HEK293T (cell line): Measurements from ENCODE around the gene PDE3A.

Experiments
- CTCF ChIA-PET: fragments of 350-600 bp; formaldehyde crosslinking; extraction: SDS; loops from one replicate; lab custom pipeline; 2021; ENCODE audit warnings: antibody characterized with exemption, inconsistent platforms; lab: Yijun Ruan, JAX
- POLR2A ChIA-PET: fragments of 350-600 bp; formaldehyde crosslinking; extraction: SDS; loops from one replicate; lab custom pipeline; 2020; ENCODE audit warnings: antibody characterized with exemption, inconsistent platforms; lab: Yijun Ruan, JAX
- DNase-seq: peaks from one replicate; pipeline ENCODE4 v3.0.0; 2012; ENCODE audit warnings: mixed read lengths; ENCODE audit errors: extremely low spot score
- ARNT ChIP-seq: fragments of 450-650 bp; IDR thresholded peaks from 2 replicates; pipeline ENCODE4 v1.6.1; 2017; ENCODE audit warnings: mild to moderate bottlenecking
- BHLHE40 ChIP-seq: fragments of 450-650 bp; IDR thresholded peaks from 2 replicates; pipeline ENCODE4 v1.6.1; 2016; ENCODE audit warnings: mild to moderate bottlenecking, moderate library complexity, borderline replicate concordance
- CTBP1 ChIP-seq: fragments of 450-650 bp; IDR thresholded peaks from 2 replicates; pipeline ENCODE4 v1.6.1; 2016; ENCODE audit warnings: borderline replicate concordance
- ELF4 ChIP-seq: fragments of 450-650 bp; IDR thresholded peaks from 2 replicates; pipeline ENCODE4 v1.6.1; 2017; ENCODE audit warnings: antibody characterized with exemption
- FOXA1 ChIP-seq: fragments of 450-650 bp; IDR thresholded peaks from 2 replicates; pipeline ENCODE4 v1.6.1; 2016; ENCODE audit warnings: mild to moderate bottlenecking
- FOXK2 ChIP-seq: fragments of 450-650 bp; IDR thresholded peaks from 2 replicates; pipeline ENCODE4 v1.6.1; 2016; ENCODE audit warnings: mild to moderate bottlenecking
- FOXM1 ChIP-seq: fragments of 450-650 bp; IDR thresholded peaks from 2 replicates; pipeline ENCODE4 v1.6.1; 2017; ENCODE audit warnings: mild to moderate bottlenecking, borderline replicate concordance
- HDGF ChIP-seq: fragments of 450-650 bp; IDR thresholded peaks from 2 replicates; pipeline ENCODE4 v1.6.1; 2017; ENCODE audit warnings: antibody characterized with exemption, borderline replicate concordance
- L3MBTL2 ChIP-seq: fragments of 450-650 bp; conservative IDR thresholded peaks from 2 replicates; pipeline ENCODE4 v1.6.1; 2016; ENCODE audit warnings: mild to moderate bottlenecking
- LEF1 ChIP-seq: fragments of 450-650 bp; IDR thresholded peaks from 2 replicates; pipeline ENCODE4 v1.6.1; 2017; ENCODE audit warnings: mild to moderate bottlenecking, borderline replicate concordance
- NFRKB ChIP-seq: fragments of 450-650 bp; IDR thresholded peaks from 2 replicates; pipeline ENCODE4 v1.6.1; 2016; ENCODE audit warnings: mild to moderate bottlenecking, moderate library complexity
- SP1 ChIP-seq: fragments of 450-650 bp; IDR thresholded peaks from 2 replicates; pipeline ENCODE4 v1.6.1; 2017
- SUZ12 ChIP-seq: fragments of 450-650 bp; IDR thresholded peaks from 2 replicates; pipeline ENCODE4 v1.6.1; 2016; ENCODE audit warnings: mild to moderate bottlenecking
- TARDBP ChIP-seq: fragments of 450-650 bp; IDR thresholded peaks from 2 replicates; pipeline ENCODE4 v1.6.1; 2016
- ZNF384 ChIP-seq: fragments of 450-650 bp; IDR thresholded peaks from 2 replicates; pipeline ENCODE4 v1.6.1; 2016
- TF ChIP-seq, protein P1 (sequence below): fragments of 450-650 bp; IDR thresholded peaks from 2 replicates; pipeline ENCODE4 v1.6.1; 2016

The PDE3A gene

DNA sequence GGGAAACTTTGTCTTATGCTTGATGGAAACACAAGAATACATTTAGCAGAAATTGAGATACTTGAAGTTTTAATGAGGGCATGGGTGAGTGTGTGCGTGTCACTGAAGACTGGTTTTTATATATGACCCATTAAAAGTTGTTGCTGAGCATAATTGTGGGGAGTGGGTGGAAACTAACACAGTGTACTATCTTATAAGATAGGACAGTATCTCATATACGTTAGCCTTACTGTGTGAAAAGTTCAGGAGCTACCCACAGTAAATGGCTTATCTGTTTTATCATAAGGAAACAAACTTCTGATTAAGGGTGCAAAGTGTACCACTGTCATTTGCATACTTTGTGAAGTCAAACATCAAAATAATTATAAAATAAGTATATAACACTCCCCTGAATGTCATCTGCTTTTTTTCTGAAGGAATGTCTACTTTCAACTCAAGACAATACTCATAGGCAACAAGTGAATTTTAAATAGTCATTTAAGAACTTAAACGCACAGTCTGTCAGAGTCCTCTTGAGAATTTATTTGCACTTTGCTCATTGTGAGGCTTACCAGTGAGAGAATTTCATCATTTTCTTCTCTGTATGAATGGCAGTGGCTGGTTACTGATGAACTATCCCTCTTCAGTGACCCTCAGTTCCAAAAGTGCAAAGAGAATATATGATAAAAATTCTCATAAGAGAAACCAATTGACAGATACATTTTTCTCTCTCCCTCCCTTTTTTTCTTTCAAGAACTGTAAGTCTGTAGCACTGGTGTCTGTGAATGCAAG is 4.2 kb downstream of the PDE3A start:
- no peak for DNase-seq
- ChIA-PET CTCF (no interaction called here), POLR2A (no interaction called here)
- TF ChIP-seq TARDBP (no peak), ELF4 (no peak), BHLHE40 (no peak), SUZ12 (no peak), NFRKB (no peak), L3MBTL2 (no peak), ZNF384 (no peak), ARNT (no peak), SP1 (no peak), FOXM1 (no peak), HDGF (no peak), FOXA1 (no peak), CTBP1 (no peak)
- TF ChIP-seq, protein P1, sequence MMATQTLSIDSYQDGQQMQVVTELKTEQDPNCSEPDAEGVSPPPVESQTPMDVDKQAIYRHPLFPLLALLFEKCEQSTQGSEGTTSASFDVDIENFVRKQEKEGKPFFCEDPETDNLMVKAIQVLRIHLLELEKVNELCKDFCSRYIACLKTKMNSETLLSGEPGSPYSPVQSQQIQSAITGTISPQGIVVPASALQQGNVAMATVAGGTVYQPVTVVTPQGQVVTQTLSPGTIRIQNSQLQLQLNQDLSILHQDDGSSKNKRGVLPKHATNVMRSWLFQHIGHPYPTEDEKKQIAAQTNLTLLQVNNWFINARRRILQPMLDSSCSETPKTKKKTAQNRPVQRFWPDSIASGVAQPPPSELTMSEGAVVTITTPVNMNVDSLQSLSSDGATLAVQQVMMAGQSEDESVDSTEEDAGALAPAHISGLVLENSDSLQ, result no peak

DNA sequence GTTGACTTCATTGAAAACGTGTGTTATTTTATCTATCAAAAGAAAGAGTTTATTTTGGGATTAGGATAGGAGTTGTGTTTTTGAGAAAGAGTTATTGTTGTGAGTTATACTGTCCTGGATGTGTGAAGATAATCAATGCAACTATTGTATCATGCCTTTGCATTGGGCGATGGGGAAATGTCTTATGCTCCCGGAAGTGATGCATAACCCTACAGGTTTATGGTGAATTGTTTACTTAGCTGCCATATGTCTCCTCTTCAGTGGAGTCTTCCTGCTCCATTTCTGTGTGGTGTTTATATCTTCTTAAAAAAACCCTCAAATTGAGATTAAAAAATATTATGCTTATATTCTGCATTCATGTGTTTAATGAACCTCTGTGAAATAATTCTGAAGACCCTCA is 6.5 kb downstream of the PDE3A start:
- CTCF ChIA-PET, result no interaction called here
- POLR2A ChIA-PET, result no interaction called here
- DNase-seq, result no peak
- TF ChIP-seq HDGF (no peak), FOXK2 (no peak), ZNF384 (no peak), NFRKB (no peak), FOXM1 (no peak), ELF4 (no peak), TARDBP (no peak), CTBP1 (no peak), L3MBTL2 (no peak), ARNT (no peak), SP1 (no peak), SUZ12 (no peak), FOXA1 (no peak)
- TF ChIP-seq, protein P1, result no peak

DNA sequence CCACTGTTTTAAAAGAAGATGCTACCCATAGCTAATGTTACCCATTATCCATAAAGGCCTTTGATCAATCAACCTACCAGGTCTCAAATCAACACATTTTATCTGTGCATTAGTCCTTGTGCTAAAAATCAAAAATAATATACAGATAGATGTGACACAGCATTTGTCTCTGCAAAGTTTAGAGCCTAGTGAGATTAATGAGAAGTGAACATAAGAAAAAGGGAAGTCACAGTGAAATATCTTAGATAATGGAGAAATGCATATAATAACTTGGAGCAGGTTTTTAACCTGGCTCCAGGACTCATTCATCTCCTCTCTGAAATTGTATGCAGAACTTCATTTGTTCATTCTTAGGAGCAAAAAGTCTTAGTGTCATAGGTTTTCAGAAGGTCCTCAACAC is 7.2 kb downstream of the PDE3A start:
- ChIA-PET POLR2A (no interaction called here), CTCF (no interaction called here)
- DNase-seq, result no peak
- TF ChIP-seq, protein P1, result no peak
- TF ChIP-seq FOXK2 (no peak), FOXA1 (no peak), BHLHE40 (no peak)

DNA sequence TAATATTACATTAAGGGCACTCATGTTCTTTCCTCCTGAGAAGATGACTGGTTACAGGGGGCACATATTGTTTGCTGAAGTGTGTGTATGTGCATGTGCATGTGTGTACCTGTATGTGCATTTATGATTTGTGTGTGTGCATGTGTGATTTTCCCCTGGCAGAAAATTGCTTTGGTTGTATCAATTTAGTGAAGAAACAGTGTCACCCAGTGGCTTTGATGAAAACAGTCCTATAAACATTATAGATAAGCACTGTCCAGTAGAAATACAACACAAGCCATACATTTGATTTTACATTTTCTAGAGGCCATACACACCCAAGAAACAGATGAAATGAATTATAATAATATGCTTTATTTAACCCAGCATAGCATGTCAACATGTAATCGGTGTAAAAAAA is 8.6 kb downstream of the PDE3A start:
- POLR2A ChIA-PET, result no interaction called here
- DNase-seq, result no peak
- TF ChIP-seq HDGF (no peak), ARNT (no peak), NFRKB (no peak), SUZ12 (no peak), BHLHE40 (no peak), FOXK2 (no peak), CTBP1 (no peak), ZNF384 (no peak), SP1 (no peak), FOXA1 (no peak), FOXM1 (no peak), TARDBP (no peak), ELF4 (no peak)
- CTCF ChIA-PET, result interaction anchor here (0.6 kb wide), 1 partner anchor 413 kb away, joined by 3 read pairs; no protein-coding TSS in a partner anchor

DNA sequence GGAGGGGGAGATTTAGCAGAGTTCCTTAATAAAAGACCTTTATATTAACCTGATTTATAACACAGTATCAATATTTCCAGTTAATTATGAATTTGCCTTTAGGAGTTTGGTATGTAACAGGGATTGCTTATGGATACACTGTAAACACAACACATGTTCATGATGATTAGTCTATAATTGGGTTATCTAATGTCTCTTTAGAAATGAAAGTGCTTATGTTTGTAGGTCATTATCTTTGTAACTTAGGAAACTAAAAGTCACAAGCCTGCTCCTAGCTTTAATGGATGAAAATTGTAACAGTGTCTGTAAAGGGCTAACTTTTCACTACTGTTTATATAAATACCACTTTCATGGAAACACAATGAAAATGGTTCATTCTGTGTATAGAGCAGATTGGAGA is 9.4 kb downstream of the PDE3A start:
- DNase-seq, result no peak
- ChIA-PET CTCF (no interaction called here), POLR2A (no interaction called here)
- TF ChIP-seq SUZ12 (no peak), LEF1 (no peak), NFRKB (no peak), SP1 (no peak), TARDBP (no peak), CTBP1 (no peak), L3MBTL2 (no peak), HDGF (no peak), ELF4 (no peak), BHLHE40 (no peak), ZNF384 (no peak), FOXA1 (no peak)
- TF ChIP-seq, protein P1, result no peak

DNA sequence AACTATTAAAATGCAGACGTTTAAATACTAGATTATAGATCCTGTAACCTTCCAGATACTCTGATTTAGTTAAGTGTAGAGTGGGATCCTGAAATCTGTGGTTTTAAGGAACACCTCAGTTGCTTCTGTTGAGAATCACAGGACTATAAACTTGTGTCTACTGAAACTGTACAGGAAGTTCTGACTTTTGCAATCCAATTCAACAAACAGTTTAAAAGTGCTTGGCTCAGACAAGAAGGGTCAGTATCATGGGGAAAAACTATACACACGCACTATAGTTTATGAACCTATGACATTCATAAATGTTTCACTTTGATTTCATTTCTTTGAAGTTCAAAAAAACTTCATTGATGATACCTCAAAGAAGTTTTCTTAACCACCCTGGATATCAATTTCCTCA is 13.8 kb downstream of the PDE3A start:
- POLR2A ChIA-PET, result no interaction called here
- TF ChIP-seq FOXA1 (no peak), FOXM1 (no peak), TARDBP (no peak), HDGF (no peak), SP1 (no peak), ELF4 (no peak), FOXK2 (no peak), BHLHE40 (no peak), CTBP1 (no peak), NFRKB (no peak), ARNT (no peak), L3MBTL2 (no peak), ZNF384 (no peak), LEF1 (no peak), SUZ12 (no peak)
- TF ChIP-seq, protein P1, result no peak
- DNase-seq, result no peak
- CTCF ChIA-PET, result interaction anchor here (0.6 kb wide), 1 partner anchor 854 kb away, joined by 3 read pairs; no protein-coding TSS in a partner anchor
